A549 (cell line): ENCODE data around the gene JPH2. TPM values are rescaled to one million over a fixed set of nuclear protein-coding genes. Genes with fewer than 3 reads are reported as not detected.
A peak's percentile ranks its signal among the peaks of the same experiment; 100 is the strongest.

Experiments used
- ATAC-seq, 2 experiments: fragments of 200-7000 bp in 1 of 2; fragments of >200 bp in 1 of 2; cut with Nextera tagmentation in 1 of 2; cut with Tn5 transposase in 1 of 2; 3 replicates each; pipeline versions ENCODE4 v1.8.0 to v1.9.1; 2018 to 2020; ENCODE audit warnings: mild to moderate bottlenecking in 1 of 2, moderate library complexity in 1 of 2
- CTCF ChIA-PET: fragments of 300-600 bp; sonication (Branson Sonifier 250); formaldehyde crosslinking; extraction: SDS; loops from one replicate; lab custom pipeline; 2021; ENCODE audit warnings: antibody characterized with exemption, inconsistent platforms; lab: Yijun Ruan, JAX
- POLR2A ChIA-PET: fragments of 350-600 bp; formaldehyde crosslinking; extraction: SDS; loops from one replicate; lab custom pipeline; 2021; ENCODE audit warnings: antibody characterized with exemption, inconsistent platforms; lab: Yijun Ruan, JAX
- DNase-seq, 2 experiments: peaks; one replicate each; pipeline versions ENCODE4 v3.0.0 to v3.0.0-alpha.2; 2011 to 2016; ENCODE audit warnings: low read depth in 1 of 2, low spot score in 1 of 2
- FAIRE-seq: peaks from 2 replicates; lab custom pipeline; 2011; peaks lifted over from hg19 to GRCh38; lab: Jason Lieb, UNC
- H3K27ac ChIP-seq, 2 experiments: fragments of >200 bp; sonication (Bioruptor Twin); formaldehyde crosslinking; 3 replicates each; pipeline ENCODE4 v1.5.1; 2016 to 2017
- H3K4me1 ChIP-seq: fragments of >200 bp; sonication (Bioruptor Twin); formaldehyde crosslinking; 3 replicates; pipeline ENCODE4 v1.6.1; 2016
- H3K4me2 ChIP-seq: fragments of >200 bp; sonication (Bioruptor Twin); formaldehyde crosslinking; 3 replicates; pipeline ENCODE4 v1.6.1; 2016
- H3K4me3 ChIP-seq: fragments of >200 bp; sonication (Bioruptor Twin); formaldehyde crosslinking; 3 replicates; pipeline ENCODE4 v1.5.1; 2016
- H3K9me3 ChIP-seq: fragments of >200 bp; sonication (Bioruptor Twin); formaldehyde crosslinking; 3 replicates; pipeline ENCODE4 v1.6.1; 2016
- BCL3 ChIP-seq: fragments of >200 bp; sonication (Bioruptor Twin); formaldehyde crosslinking; IDR thresholded peaks from 3 replicates; pipeline ENCODE4 v1.6.1; 2016
- CEBPB ChIP-seq, 2 experiments: fragments of >200 bp in 1 of 2; sonication (Bioruptor Twin) in 1 of 2; formaldehyde crosslinking in 1 of 2; IDR thresholded peaks; 2 replicates each; pipeline ENCODE4 v1.6.1; 2012 to 2016
- CHD2 ChIP-seq: fragments of 150-350 bp; IDR thresholded peaks from 2 replicates; pipeline ENCODE4 v1.6.1; 2014; ENCODE audit warnings: low read length; ENCODE audit not compliant: partially characterized antibody
- E2F6 ChIP-seq: IDR thresholded peaks from 2 replicates; pipeline ENCODE4 v1.6.1; 2012; ENCODE audit warnings: low read depth, borderline replicate concordance
- GATA3 ChIP-seq: IDR thresholded peaks from 2 replicates; pipeline ENCODE4 v1.6.1; 2012; ENCODE audit warnings: borderline replicate concordance
- KDM5A ChIP-seq: fragments of 200-600 bp; sonication (generic); IDR thresholded peaks from 2 replicates; pipeline ENCODE4 v1.6.1; 2016; ENCODE audit warnings: antibody characterized with exemption, mild to moderate bottlenecking
- MAX ChIP-seq: IDR thresholded peaks from 2 replicates; pipeline ENCODE4 v1.6.1; 2012
- NFE2L2 ChIP-seq: fragments of 150-350 bp; conservative IDR thresholded peaks from 2 replicates; pipeline ENCODE4 v1.6.1; 2014; ENCODE audit warnings: low read length
- REST ChIP-seq: fragments of 200-600 bp; sonication (generic); IDR thresholded peaks from 2 replicates; pipeline ENCODE4 v1.6.1; 2016; ENCODE audit warnings: antibody characterized with exemption, mild to moderate bottlenecking, moderate library complexity
- RNF2 ChIP-seq: fragments of 200-600 bp; sonication (generic); IDR thresholded peaks from 2 replicates; pipeline ENCODE4 v1.6.1; 2016; ENCODE audit warnings: low read depth, mild to moderate bottlenecking, antibody characterized with exemption, moderate library complexity, borderline replicate concordance
- ZNF302 ChIP-seq: fragments of 250-450 bp; sonication (Bioruptor Pico); IDR thresholded peaks from 2 replicates; pipeline ENCODE4 v1.9.0; 2021; ENCODE audit warnings: inconsistent platforms, mild to moderate bottlenecking, moderate library complexity
- WGBS: methylation state at CpG from one replicate; pipeline ENCODE4 v1.1.6; 2017; ENCODE audit errors: missing lambda C conversion rate; 5-methylcytosine and 5-hydroxymethylcytosine counted together
- polyA plus RNA-seq, 4 experiments: library from polyadenylated mRNA; depleted of rRNA in 3 of 4; stranded (reverse); fragments of >200 nt; fragmentation: RNase III in 1 of 4; extraction: RNeasy Plus Mini Kit Qiagen cat#74134 plus additional on column Dnase treatment in 1 of 4; gene quantifications; 2 replicates in 3 of 4; 3 replicates in 1 of 4; pipeline ENCODE4 v1.2.3, GENCODE V29; 2011 to 2017

JPH2 gene
- polyA plus RNA-seq, 2 of the 4 experiments (the other 2 are of a cell fraction): 0.83 to 3.3 TPM

GRCh38 chr20:44170816-44171410 lies 16.1 kb downstream of the JPH2 start:
- no peak overlapping the region for H3K27ac ChIP-seq

GRCh38 chr20:44167736-44168135 lies 19.3 kb downstream of the JPH2 start:
- TF ChIP-seq REST (no peak), E2F6 (no peak), CHD2 (no peak)
- TF ChIP-seq, all 56 proteins: peak for 0
- no peaks in the 10 kb centered on the region for H3K9me3 ChIP-seq
- H3K4me2 ChIP-seq: no peak overlapping the region
- no peak overlapping the region for H3K4me3 ChIP-seq
- ChIA-PET CTCF (interaction anchor here (1.0 to 8.6 kb wide), 5 partner anchors 10 to 51 kb away, joined by 3 to 72 read pairs (median 4); no protein-coding TSS in a partner anchor), POLR2A (interaction anchor here (2.7 kb wide), 1 partner anchor 20 kb away, joined by 15 read pairs; the partner anchor contains the start of gene JPH2)
- DNase-seq (no peak), ATAC-seq (no peak), FAIRE-seq (no peak)
- 93% methylated on average over 3 of the region's 3 CpGs for WGBS
- 0 out of 6 replicates have a peak overlapping the region, but pooled peaks of 1 of the 2 experiments have one; percentile 8 for H3K27ac ChIP-seq
- peaks cover 51% of the 10 kb centered on the region for H3K4me1 ChIP-seq

More at GRCh38 chr20:44170816-44171410, 16.1 kb downstream of the JPH2 start:
- ChIA-PET POLR2A (no interaction called here), CTCF (interaction anchor here (0.5 to 8.6 kb wide), 4 partner anchors 12 to 1006 kb away, joined by 3 to 72 read pairs (median 36); no protein-coding TSS in a partner anchor)
- Histone ChIP-seq H3K9me3 (no peaks in the 10 kb centered on the region), H3K4me3 (no peak overlapping the region), H3K4me1 (peaks cover 34% of the 10 kb centered on the region), H3K4me2 (no peak overlapping the region)
- no peak for ATAC-seq
- no peak for DNase-seq
- WGBS: 72% methylated on average over 7 of the region's 7 CpGs
- no peak for FAIRE-seq
- TF ChIP-seq KDM5A (no peak), MAX (no peak)

GRCh38 chr20:44166477-44166876 lies 20.5 kb downstream of the JPH2 start:
- Histone ChIP-seq H3K9me3 (no peaks in the 10 kb centered on the region), H3K4me3 (no peak overlapping the region), H3K27ac (peak overlapping the region; percentile 67 to 83), H3K4me2 (peak overlapping the region; percentile 57), H3K4me1 (peaks cover 38% of the 10 kb centered on the region)
- DNase-seq: peak; percentile 41 to 65
- no peak for TF ChIP-seq GATA3
- TF ChIP-seq BCL3: 0 out of 3 replicates have a peak, but pooled peaks have one; percentile 25
- no peak for TF ChIP-seq RNF2
- no peak for TF ChIP-seq ZNF302
- TF ChIP-seq NFE2L2: no peak
- peak; percentile 20 to 47; a peak in 1 of 4 replicates for TF ChIP-seq CEBPB (IDR thresholded peaks at IDR 0.05)
- FAIRE-seq: no peak
- ATAC-seq: peak; percentile 75 to 79
- ChIA-PET POLR2A (interaction anchor here (0.9 to 2.7 kb wide), 2 partner anchors 21 to 709 kb away, joined by 3 to 15 read pairs; partner anchors contain the start of genes JPH2 and SRSF6), CTCF (interaction anchor here (0.6 to 8.6 kb wide), 12 partner anchors 9 to 538 kb away, joined by 3 to 72 read pairs (median 4); no protein-coding TSS in a partner anchor)
- 40% methylated on average over 4 of the region's 4 CpGs for WGBS
